PFSK-1 (cell line): ENCODE results near the gene PROM2.

Experiments used
- POLR2AphosphoS5 ChIP-seq: IDR thresholded peaks from 2 replicates; pipeline ENCODE4 v1.6.1; 2012; ENCODE audit warnings: low read depth, mild to moderate bottlenecking, control low read depth, low read length, moderate library complexity
- TF ChIP-seq, protein P1 (sequence below), 2 experiments: IDR thresholded peaks; 2 replicates each; pipeline versions ENCODE4 v1.6.1 to v1.8.0; 2011 to 2012; ENCODE audit warnings: low read depth in 2 of 2, low read length in 2 of 2, control low read depth in 1 of 2, inconsistent platforms in 1 of 2, mild to moderate bottlenecking in 1 of 2, moderate library complexity in 1 of 2; ENCODE audit not compliant: insufficient read depth in 1 of 2

DNA sequence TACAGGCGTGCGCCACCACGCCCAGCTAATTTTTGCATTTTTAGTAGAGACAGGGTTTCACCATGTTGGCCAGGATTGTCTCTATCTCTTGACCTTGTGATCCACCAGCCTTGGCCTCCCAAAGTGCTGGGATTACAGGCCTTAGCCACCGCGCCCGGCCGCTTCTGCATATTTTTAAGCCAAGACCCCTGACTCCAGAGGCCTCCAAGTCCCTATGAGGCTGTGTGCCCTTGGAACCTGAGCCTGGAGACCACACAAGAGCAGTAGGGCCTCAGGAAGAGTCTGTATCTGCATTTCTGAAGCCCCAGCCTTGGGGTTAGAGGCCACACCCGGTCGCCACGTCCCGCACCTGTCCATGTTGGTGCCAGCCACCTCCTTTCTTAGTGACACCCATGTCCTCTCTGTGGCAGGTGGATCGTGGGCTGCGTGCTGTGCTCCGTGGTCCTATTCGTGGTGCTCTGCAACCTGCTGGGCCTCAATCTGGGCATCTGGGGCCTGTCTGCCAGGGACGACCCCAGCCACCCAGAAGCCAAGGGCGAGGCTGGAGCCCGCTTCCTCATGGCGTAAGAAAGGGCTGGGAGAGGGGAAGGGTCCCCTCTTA lies 5.3 kb downstream of the PROM2 start:
- TF ChIP-seq POLR2AphosphoS5, result no peak
- TF ChIP-seq, protein P1, sequence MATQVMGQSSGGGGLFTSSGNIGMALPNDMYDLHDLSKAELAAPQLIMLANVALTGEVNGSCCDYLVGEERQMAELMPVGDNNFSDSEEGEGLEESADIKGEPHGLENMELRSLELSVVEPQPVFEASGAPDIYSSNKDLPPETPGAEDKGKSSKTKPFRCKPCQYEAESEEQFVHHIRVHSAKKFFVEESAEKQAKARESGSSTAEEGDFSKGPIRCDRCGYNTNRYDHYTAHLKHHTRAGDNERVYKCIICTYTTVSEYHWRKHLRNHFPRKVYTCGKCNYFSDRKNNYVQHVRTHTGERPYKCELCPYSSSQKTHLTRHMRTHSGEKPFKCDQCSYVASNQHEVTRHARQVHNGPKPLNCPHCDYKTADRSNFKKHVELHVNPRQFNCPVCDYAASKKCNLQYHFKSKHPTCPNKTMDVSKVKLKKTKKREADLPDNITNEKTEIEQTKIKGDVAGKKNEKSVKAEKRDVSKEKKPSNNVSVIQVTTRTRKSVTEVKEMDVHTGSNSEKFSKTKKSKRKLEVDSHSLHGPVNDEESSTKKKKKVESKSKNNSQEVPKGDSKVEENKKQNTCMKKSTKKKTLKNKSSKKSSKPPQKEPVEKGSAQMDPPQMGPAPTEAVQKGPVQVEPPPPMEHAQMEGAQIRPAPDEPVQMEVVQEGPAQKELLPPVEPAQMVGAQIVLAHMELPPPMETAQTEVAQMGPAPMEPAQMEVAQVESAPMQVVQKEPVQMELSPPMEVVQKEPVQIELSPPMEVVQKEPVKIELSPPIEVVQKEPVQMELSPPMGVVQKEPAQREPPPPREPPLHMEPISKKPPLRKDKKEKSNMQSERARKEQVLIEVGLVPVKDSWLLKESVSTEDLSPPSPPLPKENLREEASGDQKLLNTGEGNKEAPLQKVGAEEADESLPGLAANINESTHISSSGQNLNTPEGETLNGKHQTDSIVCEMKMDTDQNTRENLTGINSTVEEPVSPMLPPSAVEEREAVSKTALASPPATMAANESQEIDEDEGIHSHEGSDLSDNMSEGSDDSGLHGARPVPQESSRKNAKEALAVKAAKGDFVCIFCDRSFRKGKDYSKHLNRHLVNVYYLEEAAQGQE (IDR thresholded peaks at IDR 0.05; ENCODE audit: insufficient read depth in 1 of 2, low read depth in 2 of 2, low read length in 2 of 2), result no peak
